HG03460 (cell line): ENCODE data around the gene VAMP8.
"Not testable (repeated sequence)": the region's sequence is repeated elsewhere in the genome, so short reads cannot be mapped to it uniquely, and the experiment has no call there.

Experiments used
- ATAC-seq: cut with Tn5 transposase; IDR thresholded peaks from one replicate; pipeline ENCODE4 v1.9.1; 2021; ENCODE audit not compliant: unreplicated experiment

The VAMP8 gene

GRCh38 chr2:85615413-85615728, 38.0 kb downstream of the VAMP8 start:
- no peak for ATAC-seq

DNA sequence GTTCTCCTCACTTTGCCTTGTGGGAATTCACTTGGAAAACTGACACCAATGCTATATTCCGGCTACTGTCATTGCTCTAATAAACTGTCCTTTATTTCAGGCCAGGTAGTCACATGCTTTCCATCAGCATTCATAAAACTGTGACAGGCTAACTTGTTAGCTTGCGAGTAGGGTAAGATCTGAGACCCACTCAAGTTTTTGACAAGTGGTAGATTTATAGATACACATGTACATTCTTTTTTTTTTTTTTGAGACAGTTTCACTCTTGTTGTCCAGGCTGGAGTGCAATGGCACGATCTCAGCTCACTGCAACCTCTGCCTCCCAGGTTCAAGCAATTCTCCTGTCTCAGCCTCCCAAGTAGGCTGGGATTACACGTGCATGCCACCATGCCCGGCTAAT, 40.3 kb downstream of the VAMP8 start:
- ATAC-seq = not testable (repeated sequence)

- no peak for ATAC-seq
Measured at GRCh38 chr2:85619617-85620016, 42.2 kb downstream of the VAMP8 start.

GRCh38 chr2:85621338-85621737, 44.0 kb downstream of the VAMP8 start:
- ATAC-seq = no peak

GRCh38 chr2:85623991-85624390, 46.6 kb downstream of the VAMP8 start:
- ATAC-seq = no peak

GRCh38 chr2:85628658-85629057, 51.3 kb downstream of the VAMP8 start:
- ATAC-seq = no peak

DNA sequence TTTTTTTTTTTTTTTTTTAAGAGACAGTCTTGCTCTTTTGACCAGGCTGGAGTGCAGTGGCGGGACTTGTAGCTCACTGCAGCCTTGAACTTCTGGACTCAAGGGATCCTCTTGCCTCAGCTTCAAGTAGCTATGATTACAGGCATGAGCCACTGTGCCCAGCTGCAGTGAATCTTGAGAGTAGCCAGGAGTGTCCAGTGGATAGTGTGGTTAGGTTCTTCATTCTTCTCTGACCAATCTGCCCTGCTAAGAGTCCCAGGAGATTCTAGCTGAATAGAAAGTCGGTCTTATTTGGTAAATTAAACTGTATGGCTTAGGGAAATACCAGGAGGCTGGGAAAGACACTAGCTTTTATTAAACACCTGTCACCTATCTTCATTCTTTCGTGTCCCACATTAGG, 53.9 kb downstream of the VAMP8 start:
- ATAC-seq = no peak
